ENCODE data around the gene TTPAL. TPM values are rescaled to one million over a fixed set of nuclear protein-coding genes. Genes with fewer than 3 reads are reported as not detected.

TTPAL gene
- total RNA-seq, 1 experiment from 2014 or later, result 28.5 TPM

GRCh38 chr20:44501448-44501847 lies 25.8 kb downstream of the TTPAL start:
- no peaks in the 10 kb centered on the region for H3K9me2 ChIP-seq (ENCODE audit: insufficient read depth)
- H4K20me1 ChIP-seq (ENCODE audit: insufficient read depth), result no peaks in the 10 kb centered on the region
- POLR2A ChIA-PET (ENCODE audit: unreplicated experiment), result no interaction called here
- H3K4me1 ChIP-seq (replicated peaks; ENCODE audit: insufficient read depth), result peaks cover 17% of the 10 kb centered on the region
- peaks cover 62% of the 10 kb centered on the region for H3K36me3 ChIP-seq (ENCODE audit: low read depth)
- H3K9me3 ChIP-seq (ENCODE audit: insufficient read depth, low read depth), result no peaks in the 10 kb centered on the region
- no peaks in the 10 kb centered on the region for H3K27me3 ChIP-seq (ENCODE audit: insufficient read depth, low read depth)
- H3K4me2 ChIP-seq, result no peak overlapping the region
- intact Hi-C loops (cut with micrococcal nuclease; ENCODE audit: unreplicated experiment), result no loop called here
- TF ChIP-seq EZH2 (IDR thresholded peaks at IDR 0.05; ENCODE audit: low read depth), result no peak
- no peak for TF ChIP-seq CTCF (conservative IDR thresholded peaks at IDR 0.05)
- no peak for DNase-seq
- CTCF ChIA-PET, result no interaction called here
- no peak overlapping the region for H3K4me3 ChIP-seq
- H2AFZ ChIP-seq, result no peak overlapping the region
- peaks cover 18% of the 10 kb centered on the region for H3F3A ChIP-seq (ENCODE audit: insufficient read depth, low read depth)
- H3K27ac ChIP-seq, result no peak overlapping the region
- no TSS peak for BruUV-seq (replicated peaks)
- no peaks in the 10 kb centered on the region for H3K79me2 ChIP-seq (ENCODE audit: low read depth)

- BruUV-seq (replicated peaks), result no TSS peak
- Histone ChIP-seq H3K79me2 (ENCODE audit: low read depth) (no peaks in the 10 kb centered on the region), H4K20me1 (ENCODE audit: insufficient read depth) (0 out of 2 replicates have a peak, but pooled peaks cover 3% of the 10 kb centered on the region), H2AFZ (no peak overlapping the region), H3K4me3 (no peak overlapping the region), H3K4me2 (no peak overlapping the region), H3K9me3 (ENCODE audit: insufficient read depth, low read depth) (no peaks in the 10 kb centered on the region), H3K4me1 (replicated peaks; ENCODE audit: insufficient read depth) (peaks cover 2% of the 10 kb centered on the region), H3K36me3 (ENCODE audit: low read depth) (peaks cover 67% of the 10 kb centered on the region), H3K27me3 (ENCODE audit: insufficient read depth, low read depth) (no peaks in the 10 kb centered on the region), H3K9me2 (ENCODE audit: insufficient read depth) (no peaks in the 10 kb centered on the region), H3F3A (ENCODE audit: insufficient read depth, low read depth) (peaks cover 2% of the 10 kb centered on the region), H3K27ac (no peak overlapping the region)
- DNase-seq, result no peak
- intact Hi-C loops (cut with micrococcal nuclease; ENCODE audit: unreplicated experiment), result no loop called here
- ChIA-PET POLR2A (ENCODE audit: unreplicated experiment) (interaction anchor here (0.6 kb wide), 1 partner anchor 1016 kb away, joined by 6 read pairs; no protein-coding TSS in a partner anchor), CTCF (no interaction called here)
- TF ChIP-seq CTCF (conservative IDR thresholded peaks at IDR 0.05) (no peak), EZH2 (IDR thresholded peaks at IDR 0.05; ENCODE audit: low read depth) (no peak)
Observed at GRCh38 chr20:44502968-44503367, 27.3 kb downstream of the TTPAL start.

- 0 out of 2 replicates have a peak, but pooled peaks cover 4% of the 10 kb centered on the region for H4K20me1 ChIP-seq (ENCODE audit: insufficient read depth)
- no peaks in the 10 kb centered on the region for H3K4me1 ChIP-seq (replicated peaks; ENCODE audit: insufficient read depth)
- no peaks in the 10 kb centered on the region for H3K9me3 ChIP-seq (ENCODE audit: insufficient read depth, low read depth)
- no peak overlapping the region for H2AFZ ChIP-seq
- H3K4me2 ChIP-seq, result no peak overlapping the region
- no TSS peak for BruUV-seq (replicated peaks)
- H3K4me3 ChIP-seq, result no peak overlapping the region
- TF ChIP-seq EZH2 (IDR thresholded peaks at IDR 0.05; ENCODE audit: low read depth) (no peak), CTCF (conservative IDR thresholded peaks at IDR 0.05) (no peak)
- ChIA-PET CTCF (no interaction called here), POLR2A (ENCODE audit: unreplicated experiment) (interaction anchor here (0.6 kb wide), 1 partner anchor 735 kb away, joined by 14 read pairs; no protein-coding TSS in a partner anchor)
- H3K9me2 ChIP-seq (ENCODE audit: insufficient read depth), result no peaks in the 10 kb centered on the region
- intact Hi-C loops (cut with micrococcal nuclease; ENCODE audit: unreplicated experiment), result no loop called here
- H3K36me3 ChIP-seq (ENCODE audit: low read depth), result peaks cover 69% of the 10 kb centered on the region
- H3K27ac ChIP-seq, result 0 out of 2 replicates have a peak overlapping the region, but pooled peaks have one; percentile 10
- H3F3A ChIP-seq (ENCODE audit: insufficient read depth, low read depth), result no peaks in the 10 kb centered on the region
- no peaks in the 10 kb centered on the region for H3K79me2 ChIP-seq (ENCODE audit: low read depth)
- no peak for DNase-seq
- H3K27me3 ChIP-seq (ENCODE audit: insufficient read depth, low read depth), result no peaks in the 10 kb centered on the region
Observed at GRCh38 chr20:44504402-44505307, 29.0 kb downstream of the TTPAL start.

Data from PC-9 (cell line).